ENCODE results near the gene ECPAS. TPM values are rescaled to one million over a fixed set of nuclear protein-coding genes. Genes with fewer than 3 reads are reported as not detected.

ECPAS gene
- total RNA-seq, 1 experiment from 2014 or later: 123 TPM

DNA sequence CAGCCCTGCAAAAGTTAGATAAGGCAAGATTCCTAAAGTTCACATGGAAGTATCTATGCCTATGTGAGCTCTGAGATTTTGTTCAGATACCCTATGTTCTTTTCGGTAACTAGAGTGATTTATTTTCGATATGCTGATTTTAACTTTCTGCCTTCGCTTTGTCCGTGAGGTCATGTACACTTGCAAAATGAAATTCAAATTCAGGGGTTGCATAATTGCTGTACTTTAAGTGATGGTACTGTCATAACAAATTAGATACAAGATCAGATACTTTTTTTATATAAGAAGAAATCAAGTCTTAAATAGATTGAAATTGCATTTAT, 350 bp upstream of the ECPAS start:
- TF ChIP-seq, protein P1, sequence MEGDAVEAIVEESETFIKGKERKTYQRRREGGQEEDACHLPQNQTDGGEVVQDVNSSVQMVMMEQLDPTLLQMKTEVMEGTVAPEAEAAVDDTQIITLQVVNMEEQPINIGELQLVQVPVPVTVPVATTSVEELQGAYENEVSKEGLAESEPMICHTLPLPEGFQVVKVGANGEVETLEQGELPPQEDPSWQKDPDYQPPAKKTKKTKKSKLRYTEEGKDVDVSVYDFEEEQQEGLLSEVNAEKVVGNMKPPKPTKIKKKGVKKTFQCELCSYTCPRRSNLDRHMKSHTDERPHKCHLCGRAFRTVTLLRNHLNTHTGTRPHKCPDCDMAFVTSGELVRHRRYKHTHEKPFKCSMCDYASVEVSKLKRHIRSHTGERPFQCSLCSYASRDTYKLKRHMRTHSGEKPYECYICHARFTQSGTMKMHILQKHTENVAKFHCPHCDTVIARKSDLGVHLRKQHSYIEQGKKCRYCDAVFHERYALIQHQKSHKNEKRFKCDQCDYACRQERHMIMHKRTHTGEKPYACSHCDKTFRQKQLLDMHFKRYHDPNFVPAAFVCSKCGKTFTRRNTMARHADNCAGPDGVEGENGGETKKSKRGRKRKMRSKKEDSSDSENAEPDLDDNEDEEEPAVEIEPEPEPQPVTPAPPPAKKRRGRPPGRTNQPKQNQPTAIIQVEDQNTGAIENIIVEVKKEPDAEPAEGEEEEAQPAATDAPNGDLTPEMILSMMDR (conservative IDR thresholded peaks at IDR 0.05): no peak
- TF ChIP-seq EZH2 (IDR thresholded peaks at IDR 0.05; ENCODE audit: low read depth): no peak
- Histone ChIP-seq H3K27me3 (ENCODE audit: insufficient read depth, low read depth) (no peaks in the 10 kb centered on the region), H3K79me2 (ENCODE audit: low read depth) (peaks cover 49% of the 10 kb centered on the region), H3F3A (ENCODE audit: insufficient read depth, low read depth) (peaks cover 35% of the 10 kb centered on the region), H4K20me1 (ENCODE audit: insufficient read depth) (peaks cover 10% of the 10 kb centered on the region; the same call in 1 of the 2 replicates), H3K9me3 (ENCODE audit: insufficient read depth, low read depth) (no peaks in the 10 kb centered on the region), H3K4me2 (peak overlapping the region; percentile 80), H3K36me3 (ENCODE audit: low read depth) (no peaks in the 10 kb centered on the region), H2AFZ (peak overlapping the region; percentile 90), H3K9me2 (ENCODE audit: insufficient read depth) (no peaks in the 10 kb centered on the region), H3K4me3 (peak overlapping the region; percentile 93), H3K4me1 (replicated peaks; ENCODE audit: insufficient read depth) (peaks cover 19% of the 10 kb centered on the region), H3K27ac (peak overlapping the region; percentile 94)
- ChIA-PET CTCF (no interaction called here), POLR2A (ENCODE audit: unreplicated experiment) (interaction anchor here (0.6 kb wide), 1 partner anchor 545 kb away, joined by 3 read pairs; no protein-coding TSS in a partner anchor)
- DNase-seq: peak in 1 of 2 experiments; percentile 47
- no TSS peak for BruUV-seq (replicated peaks)
- intact Hi-C loops (cut with micrococcal nuclease; ENCODE audit: unreplicated experiment): loop anchor here (5.0 kb wide), 1 partner anchor 178 kb away; the partner anchor contains the start of gene GNG10

- intact Hi-C loops (cut with micrococcal nuclease; ENCODE audit: unreplicated experiment): loop anchor here (5.0 kb wide), 1 partner anchor 179 kb away; the partner anchor contains the start of gene GNG10
- Histone ChIP-seq H3K9me3 (ENCODE audit: insufficient read depth, low read depth) (no peaks in the 10 kb centered on the region), H4K20me1 (ENCODE audit: insufficient read depth) (peaks cover 15% of the 10 kb centered on the region; the same call in 1 of the 2 replicates), H3K9me2 (ENCODE audit: insufficient read depth) (no peaks in the 10 kb centered on the region), H3K4me1 (replicated peaks; ENCODE audit: insufficient read depth) (peaks cover 19% of the 10 kb centered on the region), H3F3A (ENCODE audit: insufficient read depth, low read depth) (peaks cover 39% of the 10 kb centered on the region), H3K36me3 (ENCODE audit: low read depth) (no peaks in the 10 kb centered on the region), H3K4me2 (no peak overlapping the region; the same call in 1 of the 2 replicates), H2AFZ (no peak overlapping the region), H3K79me2 (ENCODE audit: low read depth) (peaks cover 60% of the 10 kb centered on the region), H3K4me3 (peak overlapping the region; percentile 93; the same call in 1 of the 2 replicates), H3K27ac (peak overlapping the region; percentile 94; the same call in 1 of the 2 replicates), H3K27me3 (ENCODE audit: insufficient read depth, low read depth) (no peaks in the 10 kb centered on the region)
- TF ChIP-seq, protein P1 (conservative IDR thresholded peaks at IDR 0.05): no peak
- TF ChIP-seq EZH2 (IDR thresholded peaks at IDR 0.05; ENCODE audit: low read depth): no peak
- CTCF ChIA-PET: no interaction called here
- BruUV-seq (replicated peaks): no TSS peak
- POLR2A ChIA-PET (ENCODE audit: unreplicated experiment): interaction anchor here (0.6 kb wide), 1 partner anchor 77 kb away, joined by 6 read pairs; no protein-coding TSS in a partner anchor
- DNase-seq: no peak
These were observed 735 bp downstream of the ECPAS start for GRCh38 chr9:111483439-111483857.

DNA sequence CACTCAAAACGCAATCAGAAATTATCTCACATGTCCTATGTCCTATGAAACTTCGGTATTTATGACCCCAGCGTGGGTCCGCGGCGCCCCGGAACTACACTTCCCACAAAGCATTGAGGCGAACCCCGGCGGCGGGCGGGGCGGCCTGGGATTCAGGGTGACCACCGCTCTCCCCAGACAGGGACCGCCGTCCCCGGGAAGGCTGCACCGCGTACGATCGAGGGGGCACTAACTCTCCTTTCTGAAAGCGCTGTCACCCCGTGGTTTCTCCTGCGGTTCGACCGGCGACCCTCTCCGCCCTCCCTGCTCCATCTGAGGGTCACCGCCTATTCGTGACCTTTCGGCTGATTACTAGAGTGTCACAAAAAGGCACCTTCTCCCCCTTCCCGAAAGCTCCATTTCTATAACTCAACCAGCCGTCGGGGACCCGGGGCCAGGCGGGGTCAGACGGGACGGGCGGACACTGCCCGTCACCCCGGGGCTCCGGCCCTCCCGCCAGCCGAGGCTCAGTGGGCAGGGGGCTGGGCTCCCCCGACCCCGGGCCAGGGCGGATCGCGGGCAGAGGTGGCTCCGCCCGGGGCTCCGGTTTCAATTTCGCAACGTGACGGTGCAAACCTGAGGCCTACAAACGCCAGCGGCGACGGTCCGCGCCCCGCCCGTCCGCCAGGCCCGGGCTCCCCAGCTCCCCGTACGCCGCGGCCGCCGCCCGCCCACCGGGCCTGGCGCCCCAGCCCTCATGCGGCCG, 1.3 kb downstream of the ECPAS start:
- H4K20me1 ChIP-seq (ENCODE audit: insufficient read depth): peaks cover 19% of the 10 kb centered on the region; the same call in 1 of the 2 replicates
- no peaks in the 10 kb centered on the region for H3K9me3 ChIP-seq (ENCODE audit: insufficient read depth, low read depth)
- H3K27me3 ChIP-seq (ENCODE audit: insufficient read depth, low read depth): no peaks in the 10 kb centered on the region
- H2AFZ ChIP-seq: peak overlapping the region; percentile 84
- H3K9me2 ChIP-seq (ENCODE audit: insufficient read depth): no peaks in the 10 kb centered on the region
- ChIA-PET CTCF (interaction anchor here (0.5 kb wide), 1 partner anchor 896 kb away, joined by 4 read pairs; no protein-coding TSS in a partner anchor), POLR2A (ENCODE audit: unreplicated experiment) (no interaction called here)
- H3K27ac ChIP-seq: peak overlapping the region; percentile 94
- peaks cover 66% of the 10 kb centered on the region for H3K79me2 ChIP-seq (ENCODE audit: low read depth)
- intact Hi-C loops (cut with micrococcal nuclease; ENCODE audit: unreplicated experiment): loop anchor here (5.0 kb wide), 1 partner anchor 179 kb away; the partner anchor contains the start of gene GNG10
- peak; percentile 63 to 84 for DNase-seq
- H3F3A ChIP-seq (ENCODE audit: insufficient read depth, low read depth): peaks cover 39% of the 10 kb centered on the region
- no peak for TF ChIP-seq EZH2 (IDR thresholded peaks at IDR 0.05; ENCODE audit: low read depth)
- TF ChIP-seq, protein P1 (conservative IDR thresholded peaks at IDR 0.05): no peak
- H3K4me2 ChIP-seq: peak overlapping the region; percentile 85
- BruUV-seq (replicated peaks): TSS peak; percentile 46
- peak overlapping the region; percentile 85 for H3K4me3 ChIP-seq
- H3K4me1 ChIP-seq (replicated peaks; ENCODE audit: insufficient read depth): peaks cover 19% of the 10 kb centered on the region
- H3K36me3 ChIP-seq (ENCODE audit: low read depth): no peaks in the 10 kb centered on the region

Data from PC-9 (cell line).